BE2C (cell line): ENCODE results near the gene ASTN2.
A peak's percentile ranks its signal among the peaks of the same experiment; 100 is the strongest.

Source experiments
- DNase-seq: peaks from one replicate; pipeline ENCODE4 v3.0.0-alpha.2; 2020
- H3K27me3 ChIP-seq: fragments of 250-450 bp; sonication (Bioruptor Pico); 2 replicates; pipeline ENCODE4 v1.5.1; 2020; ENCODE audit warnings: mild to moderate bottlenecking
- H3K36me3 ChIP-seq: fragments of 250-450 bp; sonication (Bioruptor Pico); 2 replicates; pipeline ENCODE4 v1.5.1; 2020; ENCODE audit warnings: mild to moderate bottlenecking
- H3K4me1 ChIP-seq: fragments of 250-450 bp; sonication (Bioruptor Pico); 2 replicates; pipeline ENCODE4 v1.5.1; 2020
- H3K4me3 ChIP-seq: 2 replicates; pipeline ENCODE4 v1.5.1; 2011; ENCODE audit warnings: low read depth, low read length
- H3K9me3 ChIP-seq: fragments of 250-450 bp; sonication (Bioruptor Pico); 2 replicates; pipeline ENCODE4 v1.5.1; 2020
- TF ChIP-seq, protein P1 (sequence below): IDR thresholded peaks from 2 replicates; pipeline ENCODE4 v1.5.1; 2012; ENCODE audit warnings: mild to moderate bottlenecking, low read depth, low read length

Gene ASTN2

DNA sequence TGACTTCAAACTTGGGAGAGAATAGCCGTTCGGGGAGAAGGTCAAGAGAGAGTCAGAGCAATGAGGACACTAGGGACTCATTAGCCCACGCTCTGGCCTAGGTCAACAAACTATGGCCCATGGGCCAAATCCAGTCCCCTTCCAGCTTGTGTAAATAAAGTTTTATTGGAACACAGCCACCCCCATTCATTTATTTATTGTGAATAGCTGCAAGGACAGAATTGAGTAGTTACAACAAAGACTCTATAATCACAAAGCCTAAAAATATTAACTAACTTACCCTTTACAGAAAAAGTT lies 760.9 kb downstream of the ASTN2 start:
- Histone ChIP-seq H3K9me3 (no peaks in the 10 kb centered on the region), H3K27me3 (no peaks in the 10 kb centered on the region), H3K4me1 (no peaks in the 10 kb centered on the region), H3K36me3 (peaks cover 12% of the 10 kb centered on the region), H3K4me3 (no peak overlapping the region)
- no peak for DNase-seq
- TF ChIP-seq, protein P1, sequence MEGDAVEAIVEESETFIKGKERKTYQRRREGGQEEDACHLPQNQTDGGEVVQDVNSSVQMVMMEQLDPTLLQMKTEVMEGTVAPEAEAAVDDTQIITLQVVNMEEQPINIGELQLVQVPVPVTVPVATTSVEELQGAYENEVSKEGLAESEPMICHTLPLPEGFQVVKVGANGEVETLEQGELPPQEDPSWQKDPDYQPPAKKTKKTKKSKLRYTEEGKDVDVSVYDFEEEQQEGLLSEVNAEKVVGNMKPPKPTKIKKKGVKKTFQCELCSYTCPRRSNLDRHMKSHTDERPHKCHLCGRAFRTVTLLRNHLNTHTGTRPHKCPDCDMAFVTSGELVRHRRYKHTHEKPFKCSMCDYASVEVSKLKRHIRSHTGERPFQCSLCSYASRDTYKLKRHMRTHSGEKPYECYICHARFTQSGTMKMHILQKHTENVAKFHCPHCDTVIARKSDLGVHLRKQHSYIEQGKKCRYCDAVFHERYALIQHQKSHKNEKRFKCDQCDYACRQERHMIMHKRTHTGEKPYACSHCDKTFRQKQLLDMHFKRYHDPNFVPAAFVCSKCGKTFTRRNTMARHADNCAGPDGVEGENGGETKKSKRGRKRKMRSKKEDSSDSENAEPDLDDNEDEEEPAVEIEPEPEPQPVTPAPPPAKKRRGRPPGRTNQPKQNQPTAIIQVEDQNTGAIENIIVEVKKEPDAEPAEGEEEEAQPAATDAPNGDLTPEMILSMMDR = no peak

DNA sequence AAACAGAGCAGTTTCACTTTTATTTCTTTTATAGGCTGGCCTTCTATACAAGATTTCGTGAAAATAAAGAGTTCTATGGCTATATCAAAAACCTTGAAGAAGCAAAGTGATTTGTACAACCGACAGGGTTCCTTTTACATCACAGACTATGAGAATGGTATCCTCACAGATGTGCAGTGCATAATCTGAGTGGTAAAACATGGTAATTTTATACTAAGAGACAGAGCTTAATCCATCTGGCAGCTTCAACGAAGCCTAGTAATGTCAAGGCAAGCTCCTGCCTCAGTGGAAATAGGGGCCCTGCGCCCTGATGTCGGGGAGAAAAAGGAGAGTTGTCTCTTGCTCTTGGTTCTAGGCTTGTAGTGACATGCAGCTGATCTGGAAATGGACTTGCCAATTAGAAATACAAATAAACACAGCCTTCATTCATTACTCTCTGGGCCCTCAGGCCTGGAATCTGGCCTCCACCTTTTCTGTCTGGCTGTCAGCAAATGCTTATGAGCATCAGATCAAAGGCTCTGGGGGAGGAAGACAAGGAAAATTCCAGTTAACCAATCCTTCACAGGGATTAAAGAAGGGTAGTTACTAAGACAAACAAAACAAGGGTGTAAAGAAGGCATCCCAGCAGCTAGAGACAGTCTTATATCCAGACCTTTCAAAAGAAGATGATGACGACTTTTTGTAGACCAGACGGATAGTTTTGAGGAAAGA lies 761.4 kb downstream of the ASTN2 start:
- Histone ChIP-seq H3K27me3 (no peaks in the 10 kb centered on the region), H3K9me3 (no peaks in the 10 kb centered on the region), H3K36me3 (peaks cover 16% of the 10 kb centered on the region), H3K4me1 (no peaks in the 10 kb centered on the region), H3K4me3 (no peak overlapping the region)
- TF ChIP-seq, protein P1 = no peak
- no peak for DNase-seq

DNA sequence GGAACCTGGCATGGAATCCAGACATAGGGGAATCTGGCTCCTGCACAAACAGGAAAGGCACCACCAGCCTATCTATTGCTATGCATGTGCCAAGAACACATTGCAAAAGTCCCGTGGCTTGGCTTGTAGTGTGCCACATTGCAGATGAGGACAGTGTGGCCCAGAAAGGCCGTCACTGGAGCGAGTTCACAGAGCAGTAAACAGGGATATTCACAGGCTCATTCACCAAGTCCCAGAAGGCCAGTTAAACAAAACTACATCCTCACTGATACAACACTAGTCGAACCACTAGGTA lies 767.4 kb downstream of the ASTN2 start:
- Histone ChIP-seq H3K4me3 (no peak overlapping the region), H3K9me3 (no peaks in the 10 kb centered on the region), H3K36me3 (peaks cover 13% of the 10 kb centered on the region), H3K4me1 (no peaks in the 10 kb centered on the region), H3K27me3 (no peaks in the 10 kb centered on the region)
- TF ChIP-seq, protein P1 = no peak
- DNase-seq = no peak

DNA sequence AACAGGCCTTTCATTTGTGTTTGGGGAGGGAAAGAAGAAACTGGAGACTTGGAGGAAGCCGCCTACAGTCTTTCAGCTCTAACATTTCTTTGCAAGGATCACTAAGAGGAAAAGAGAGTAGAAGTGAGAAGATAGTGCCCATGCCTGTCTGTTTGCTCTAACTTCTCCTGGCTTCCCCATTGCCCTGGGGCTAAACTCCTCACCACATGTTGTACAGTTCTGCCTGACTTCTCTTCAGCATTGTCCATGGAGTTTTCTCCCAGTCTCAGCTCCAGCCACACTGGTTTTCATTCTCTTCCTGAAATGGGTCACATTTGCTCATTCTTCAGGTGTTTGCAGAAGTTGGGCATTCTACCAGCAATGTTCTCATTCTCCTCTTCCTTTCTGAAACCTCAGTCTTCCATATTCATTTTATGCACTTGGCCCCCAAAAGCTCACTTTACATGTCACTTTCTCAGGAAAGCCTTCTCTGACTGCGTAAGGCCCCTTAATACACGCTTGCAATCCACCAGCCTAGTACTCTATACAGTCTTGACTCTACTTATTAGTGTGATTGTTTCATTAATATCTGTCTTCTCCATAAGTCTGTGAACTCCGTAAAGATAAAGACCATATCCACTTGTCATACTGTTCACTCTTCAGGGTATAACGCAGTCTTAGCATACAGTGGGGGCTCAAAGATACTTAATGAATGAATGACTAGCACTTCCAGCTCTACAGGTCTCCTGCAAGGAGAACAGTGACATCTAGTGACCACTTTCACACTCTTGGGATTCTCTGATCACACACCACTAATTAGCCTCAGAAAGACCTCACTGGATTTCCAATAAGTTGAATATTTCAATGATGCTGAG lies 768.0 kb downstream of the ASTN2 start:
- Histone ChIP-seq H3K9me3 (no peaks in the 10 kb centered on the region), H3K36me3 (peaks cover 11% of the 10 kb centered on the region), H3K27me3 (no peaks in the 10 kb centered on the region), H3K4me3 (no peak overlapping the region), H3K4me1 (no peaks in the 10 kb centered on the region)
- peak; percentile 20 for DNase-seq
- TF ChIP-seq, protein P1 = peak; percentile 76

DNA sequence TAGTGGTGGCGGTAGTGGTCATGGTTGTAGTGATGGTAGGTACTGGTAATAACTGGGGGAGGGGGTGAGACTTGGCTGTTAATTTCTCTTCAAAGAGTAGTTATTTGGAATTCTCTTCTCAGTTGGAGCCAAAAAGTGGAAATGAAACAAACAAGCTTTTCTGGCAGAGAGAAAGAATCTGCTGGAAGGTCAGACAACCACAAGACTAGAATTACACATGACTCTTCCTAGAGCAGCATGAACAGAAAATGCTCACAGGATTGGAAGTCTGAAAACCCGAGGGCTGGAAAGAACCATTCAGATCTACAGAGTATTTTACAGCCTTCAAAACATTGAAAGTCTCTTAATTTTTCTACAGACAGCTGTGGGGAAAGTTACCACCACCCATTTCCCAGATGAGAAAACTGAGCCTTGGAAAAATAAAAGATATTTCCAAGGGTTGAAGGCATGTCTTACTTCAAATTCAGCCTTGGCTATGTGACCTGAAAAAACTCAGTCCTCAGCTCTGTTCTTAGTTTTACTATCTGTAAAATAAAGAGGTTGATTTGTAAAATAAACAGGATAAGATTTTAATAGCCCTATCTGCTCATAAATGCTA lies 770.7 kb downstream of the ASTN2 start:
- DNase-seq = no peak
- H3K4me3 ChIP-seq = no peak overlapping the region
- H3K9me3 ChIP-seq = no peaks in the 10 kb centered on the region
- no peaks in the 10 kb centered on the region for H3K27me3 ChIP-seq
- H3K36me3 ChIP-seq = peaks cover 5% of the 10 kb centered on the region
- TF ChIP-seq, protein P1 = no peak
- H3K4me1 ChIP-seq = no peaks in the 10 kb centered on the region

DNA sequence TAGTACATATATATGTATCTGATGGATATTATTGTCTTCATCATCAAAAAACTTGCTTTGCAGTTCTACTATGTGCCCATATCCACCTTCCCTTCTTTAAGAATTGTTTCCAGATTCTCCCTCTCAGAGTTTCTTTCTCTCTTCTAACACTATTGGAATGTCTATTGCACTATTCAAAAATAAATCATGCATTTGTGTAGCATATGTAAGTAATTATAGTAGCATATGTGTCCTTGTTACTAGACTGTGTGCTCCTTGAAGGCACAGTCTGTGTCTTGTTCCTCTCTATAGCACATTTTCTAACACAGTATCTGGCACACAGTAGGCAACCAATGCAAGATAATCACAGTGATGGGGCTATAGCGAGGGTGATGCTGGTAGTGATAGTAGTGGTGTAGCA lies 771.2 kb downstream of the ASTN2 start:
- no peaks in the 10 kb centered on the region for H3K27me3 ChIP-seq
- H3K4me3 ChIP-seq = no peak overlapping the region
- H3K36me3 ChIP-seq = peaks cover 1% of the 10 kb centered on the region
- H3K9me3 ChIP-seq = no peaks in the 10 kb centered on the region
- TF ChIP-seq, protein P1 = no peak
- no peaks in the 10 kb centered on the region for H3K4me1 ChIP-seq
- DNase-seq = no peak
